AG20443 (cell line): Measurements from ENCODE around the gene LAD1.

Source experiments
- DNase-seq: peaks from one replicate; pipeline ENCODE4 v3.0.0; 2012; ENCODE audit warnings: low spot score, mixed read lengths

Gene LAD1

GRCh38 chr1:201391651-201392511 lies 7.2 kb downstream of the LAD1 start:
- DNase-seq = no peak

GRCh38 chr1:201391225-201391624 lies 7.9 kb downstream of the LAD1 start:
- DNase-seq = no peak

GRCh38 chr1:201389051-201389450 lies 10.1 kb downstream of the LAD1 start:
- no peak for DNase-seq

GRCh38 chr1:201386208-201386607 lies 12.9 kb downstream of the LAD1 start:
- no peak for DNase-seq

GRCh38 chr1:201385299-201385891 lies 13.7 kb downstream of the LAD1 start:
- DNase-seq = peak; percentile 77

- DNase-seq = peak; percentile 35
Measured at GRCh38 chr1:201384406-201384782, 14.7 kb downstream of the LAD1 start.

GRCh38 chr1:201383647-201384405 lies 15.3 kb downstream of the LAD1 start:
- DNase-seq = peak; percentile 88

- DNase-seq = no peak
Measured at GRCh38 chr1:201381130-201381529, 18.0 kb downstream of the LAD1 start.

- no peak for DNase-seq
Measured at GRCh38 chr1:201379733-201380242, 19.3 kb downstream of the LAD1 start.

GRCh38 chr1:201378804-201379203 lies 20.3 kb downstream of the LAD1 start:
- DNase-seq = no peak

- DNase-seq = no peak
Measured at GRCh38 chr1:201377611-201378092, 21.5 kb downstream of the LAD1 start, which contains the start of gene TNNT2. Gene TNNT2, minus strand, starts transcription at chr1:201377680. Its CDS starts 4,426 bp downstream, at chr1:201373254.

- DNase-seq = peak; percentile 68
Measured at GRCh38 chr1:201376464-201377374, 22.4 kb downstream of the LAD1 start.

- DNase-seq = no peak
Measured at GRCh38 chr1:201376107-201376463, 23.0 kb downstream of the LAD1 start.

GRCh38 chr1:201375169-201375568 lies 24.0 kb downstream of the LAD1 start:
- no peak for DNase-seq

GRCh38 chr1:201374364-201374763 lies 24.8 kb downstream of the LAD1 start:
- DNase-seq = no peak

- no peak for DNase-seq
Measured at GRCh38 chr1:201371792-201372191, 27.3 kb downstream of the LAD1 start.

- no peak for DNase-seq
Measured at GRCh38 chr1:201371276-201371675, 27.8 kb downstream of the LAD1 start.

- DNase-seq = no peak
Measured at GRCh38 chr1:201370500-201370899, 28.6 kb downstream of the LAD1 start.

GRCh38 chr1:201369209-201369608 lies 29.9 kb downstream of the LAD1 start:
- DNase-seq = no peak

- DNase-seq = no peak
Measured at GRCh38 chr1:201366696-201367095, 32.4 kb downstream of the LAD1 start.

GRCh38 chr1:201365251-201365650 lies 33.9 kb downstream of the LAD1 start:
- no peak for DNase-seq

- DNase-seq = no peak
Measured at GRCh38 chr1:201364808-201365105, 34.4 kb downstream of the LAD1 start.
